ENCODE measurements around the gene ARHGAP24.

Gene ARHGAP24

GRCh38 chr4:85715991-85716737, 241.2 kb downstream of the ARHGAP24 start:
- no peak overlapping the region for H3K4me3 ChIP-seq (replicated peaks; ENCODE audit: low read depth, low read length)
- TF ChIP-seq, protein P1, sequence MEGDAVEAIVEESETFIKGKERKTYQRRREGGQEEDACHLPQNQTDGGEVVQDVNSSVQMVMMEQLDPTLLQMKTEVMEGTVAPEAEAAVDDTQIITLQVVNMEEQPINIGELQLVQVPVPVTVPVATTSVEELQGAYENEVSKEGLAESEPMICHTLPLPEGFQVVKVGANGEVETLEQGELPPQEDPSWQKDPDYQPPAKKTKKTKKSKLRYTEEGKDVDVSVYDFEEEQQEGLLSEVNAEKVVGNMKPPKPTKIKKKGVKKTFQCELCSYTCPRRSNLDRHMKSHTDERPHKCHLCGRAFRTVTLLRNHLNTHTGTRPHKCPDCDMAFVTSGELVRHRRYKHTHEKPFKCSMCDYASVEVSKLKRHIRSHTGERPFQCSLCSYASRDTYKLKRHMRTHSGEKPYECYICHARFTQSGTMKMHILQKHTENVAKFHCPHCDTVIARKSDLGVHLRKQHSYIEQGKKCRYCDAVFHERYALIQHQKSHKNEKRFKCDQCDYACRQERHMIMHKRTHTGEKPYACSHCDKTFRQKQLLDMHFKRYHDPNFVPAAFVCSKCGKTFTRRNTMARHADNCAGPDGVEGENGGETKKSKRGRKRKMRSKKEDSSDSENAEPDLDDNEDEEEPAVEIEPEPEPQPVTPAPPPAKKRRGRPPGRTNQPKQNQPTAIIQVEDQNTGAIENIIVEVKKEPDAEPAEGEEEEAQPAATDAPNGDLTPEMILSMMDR (IDR thresholded peaks at IDR 0.05; ENCODE audit: low read depth, low read length, missing control alignments): no peak
- DNase-seq (ENCODE audit: extremely low read depth, low read depth): no peak

GRCh38 chr4:85717351-85717750, 242.4 kb downstream of the ARHGAP24 start:
- TF ChIP-seq, protein P1 (IDR thresholded peaks at IDR 0.05; ENCODE audit: low read depth, low read length, missing control alignments): no peak
- H3K4me3 ChIP-seq (replicated peaks; ENCODE audit: low read depth, low read length): no peak overlapping the region
- DNase-seq (ENCODE audit: extremely low read depth, low read depth): peak; percentile 91

DNA sequence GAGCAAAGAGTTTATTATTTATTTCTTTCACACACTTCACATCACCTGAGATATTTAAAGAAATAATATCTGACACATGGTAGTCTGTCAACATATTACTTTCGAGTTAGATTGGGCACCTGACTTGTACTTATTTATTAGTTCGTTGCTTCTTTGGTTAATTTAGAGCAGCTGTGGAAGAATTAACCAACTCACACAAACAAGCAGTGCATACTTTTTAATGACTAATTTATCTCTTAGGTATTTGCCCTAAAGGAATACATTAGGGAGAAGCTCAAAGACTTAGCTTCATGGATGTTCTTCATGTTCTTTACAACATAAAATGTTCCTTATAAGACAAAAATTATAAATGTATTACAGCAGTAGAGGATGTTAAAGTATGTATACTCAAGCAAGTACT, 242.9 kb downstream of the ARHGAP24 start:
- no peak overlapping the region for H3K4me3 ChIP-seq (replicated peaks; ENCODE audit: low read depth, low read length)
- DNase-seq (ENCODE audit: extremely low read depth, low read depth): no peak
- TF ChIP-seq, protein P1 (IDR thresholded peaks at IDR 0.05; ENCODE audit: low read depth, low read length, missing control alignments): no peak

GRCh38 chr4:85720735-85721134, 245.8 kb downstream of the ARHGAP24 start:
- DNase-seq (ENCODE audit: extremely low read depth, low read depth): no peak
- TF ChIP-seq, protein P1 (IDR thresholded peaks at IDR 0.05; ENCODE audit: low read depth, low read length, missing control alignments): no peak
- H3K4me3 ChIP-seq (replicated peaks; ENCODE audit: low read depth, low read length): no peak overlapping the region

DNA sequence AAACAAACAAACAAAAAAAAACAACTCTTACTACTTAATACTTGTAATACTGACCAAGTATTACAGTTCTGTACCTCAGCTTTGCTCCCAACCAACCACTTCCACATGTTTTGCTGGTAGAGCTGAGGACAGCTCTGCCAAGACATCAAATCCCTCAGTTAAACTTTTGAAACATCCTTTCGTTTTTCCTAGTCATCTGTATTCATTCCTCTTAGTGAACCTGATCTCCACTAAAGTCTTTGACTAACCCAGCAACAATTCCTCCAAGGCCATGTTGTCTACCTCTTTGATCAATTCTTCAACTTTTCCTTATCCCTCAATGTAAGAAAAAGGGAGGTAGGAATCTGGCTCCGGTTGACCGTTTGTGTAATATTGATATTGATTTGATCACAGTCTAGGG, 247.5 kb downstream of the ARHGAP24 start:
- TF ChIP-seq, protein P1 (IDR thresholded peaks at IDR 0.05; ENCODE audit: low read depth, low read length, missing control alignments): no peak
- no peak for DNase-seq (ENCODE audit: extremely low read depth, low read depth)
- no peak overlapping the region for H3K4me3 ChIP-seq (replicated peaks; ENCODE audit: low read depth, low read length)

- TF ChIP-seq, protein P1 (IDR thresholded peaks at IDR 0.05; ENCODE audit: low read depth, low read length, missing control alignments): no peak
- no peak overlapping the region for H3K4me3 ChIP-seq (replicated peaks; ENCODE audit: low read depth, low read length)
- no peak for DNase-seq (ENCODE audit: extremely low read depth, low read depth)
Measured at GRCh38 chr4:85722807-85723206, 247.9 kb downstream of the ARHGAP24 start.

All from HFF-Myc (cell line).